HG02759 (cell line): Measurements from ENCODE around the gene KHSRP.

Source experiments
- ATAC-seq: cut with Tn5 transposase; IDR thresholded peaks from one replicate; pipeline ENCODE4 v1.9.1; 2021; ENCODE audit warnings: mild to moderate bottlenecking, moderate library complexity; ENCODE audit not compliant: unreplicated experiment

KHSRP gene

GRCh38 chr19:6393074-6393982 lies 31.3 kb downstream of the KHSRP start, which contains the start of gene GTF2F1:
Gene GTF2F1 (minus strand): TSS chr19:6393164. CDS start chr19:6392995, 169 bp downstream.
- peak; percentile 83 for ATAC-seq

DNA sequence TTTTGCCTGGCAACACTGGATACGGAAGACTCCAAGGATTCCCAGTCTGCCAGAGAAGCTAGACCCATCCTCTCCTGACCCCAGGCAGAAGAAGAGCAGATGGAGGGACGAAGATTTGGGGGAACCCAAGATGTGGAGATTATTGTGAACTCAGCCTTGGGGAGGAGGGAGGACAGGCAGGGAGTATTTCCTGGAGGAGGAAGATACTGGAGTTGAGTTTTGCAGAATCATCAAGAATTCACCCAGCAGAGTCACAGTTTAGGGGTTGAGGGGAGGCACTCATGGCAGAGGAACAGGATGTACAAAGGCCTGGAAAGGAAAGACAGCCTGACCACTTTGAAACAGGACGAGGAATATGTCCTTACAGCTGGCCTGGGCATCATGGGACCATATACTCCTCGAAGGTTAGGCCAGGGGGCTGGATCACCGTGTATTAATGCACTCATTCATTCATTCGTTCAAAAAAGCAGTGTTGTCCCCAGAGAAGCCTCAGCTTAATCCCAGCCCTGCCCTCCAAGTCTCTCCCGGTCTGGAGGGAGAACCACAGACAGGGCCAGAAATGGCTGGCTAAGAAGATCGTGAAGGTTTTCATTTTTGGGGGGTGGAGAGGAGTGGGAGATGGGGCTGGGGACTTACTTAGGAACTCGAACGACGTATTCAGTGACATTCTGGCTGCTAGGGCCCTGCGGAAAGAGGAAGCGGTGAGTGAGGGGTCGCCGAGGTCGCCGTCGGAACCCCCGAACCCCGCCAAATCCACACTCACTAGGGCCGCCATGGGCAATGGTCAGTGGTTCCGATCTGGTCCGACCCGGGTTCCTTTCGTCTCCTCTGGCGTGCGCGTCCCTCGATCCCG lies 32.2 kb downstream of the KHSRP start:
- no peak for ATAC-seq

GRCh38 chr19:6387372-6387771 lies 37.2 kb downstream of the KHSRP start:
- no peak for ATAC-seq

- ATAC-seq: no peak
Observed at GRCh38 chr19:6384381-6384780, 40.2 kb downstream of the KHSRP start.

GRCh38 chr19:6383188-6383587 lies 41.4 kb downstream of the KHSRP start:
- no peak for ATAC-seq

DNA sequence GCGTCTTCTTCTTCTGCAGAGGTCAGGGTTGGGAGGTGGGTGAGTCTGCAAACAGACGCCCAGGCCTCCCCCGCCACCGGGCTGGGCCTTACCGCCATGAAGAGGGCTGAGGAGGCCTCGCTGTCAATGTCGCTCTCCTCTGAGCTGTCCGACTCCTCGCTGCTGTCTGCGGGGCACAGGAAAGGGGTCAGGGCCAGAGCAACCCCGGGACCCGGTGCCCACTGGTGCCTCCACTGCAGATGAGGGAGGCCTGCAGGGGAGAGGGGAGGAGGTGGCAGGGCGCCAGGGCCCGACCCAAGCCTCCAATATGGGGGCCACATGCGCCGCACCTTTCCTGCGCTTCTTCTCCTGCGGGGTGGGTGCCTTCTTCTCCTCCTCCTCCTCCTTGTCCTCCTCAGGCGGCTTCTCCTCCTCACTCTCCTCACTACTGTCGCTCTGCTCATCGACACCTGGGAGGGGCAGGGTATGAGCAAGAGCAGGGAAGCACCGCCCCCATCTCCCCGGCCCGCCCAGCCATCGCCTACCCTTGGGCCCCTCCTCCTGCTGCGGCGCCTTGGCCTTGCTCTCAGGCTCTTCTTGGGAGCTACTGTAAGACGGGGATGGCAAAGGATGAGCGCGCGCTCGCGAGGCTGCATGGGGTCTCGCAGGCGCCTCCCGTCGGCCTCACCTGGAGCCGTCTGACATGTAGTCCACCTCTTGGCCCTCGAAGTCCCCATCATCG lies 43.4 kb downstream of the KHSRP start:
- ATAC-seq: no peak

GRCh38 chr19:6379744-6380143 lies 44.9 kb downstream of the KHSRP start:
- ATAC-seq: no peak

DNA sequence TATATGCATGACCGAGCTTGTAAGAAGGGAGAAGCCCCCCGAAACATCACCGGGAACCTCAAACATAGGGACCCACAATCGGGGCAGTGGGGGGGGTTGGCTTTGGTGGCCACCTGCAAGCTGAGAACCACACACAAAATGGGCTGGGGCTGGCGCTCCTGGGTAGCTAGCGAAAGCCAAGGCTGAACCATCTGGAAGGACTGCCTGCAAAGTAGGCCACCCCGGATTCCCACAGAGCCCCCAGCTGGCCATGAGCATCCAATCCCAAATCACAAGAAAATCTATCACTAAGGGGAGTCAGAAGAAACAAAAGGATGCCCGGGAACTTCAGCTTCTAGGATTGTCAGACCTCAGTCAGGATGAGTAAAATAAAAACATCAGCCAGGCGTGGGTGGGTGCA lies 46.1 kb downstream of the KHSRP start:
- no peak for ATAC-seq

DNA sequence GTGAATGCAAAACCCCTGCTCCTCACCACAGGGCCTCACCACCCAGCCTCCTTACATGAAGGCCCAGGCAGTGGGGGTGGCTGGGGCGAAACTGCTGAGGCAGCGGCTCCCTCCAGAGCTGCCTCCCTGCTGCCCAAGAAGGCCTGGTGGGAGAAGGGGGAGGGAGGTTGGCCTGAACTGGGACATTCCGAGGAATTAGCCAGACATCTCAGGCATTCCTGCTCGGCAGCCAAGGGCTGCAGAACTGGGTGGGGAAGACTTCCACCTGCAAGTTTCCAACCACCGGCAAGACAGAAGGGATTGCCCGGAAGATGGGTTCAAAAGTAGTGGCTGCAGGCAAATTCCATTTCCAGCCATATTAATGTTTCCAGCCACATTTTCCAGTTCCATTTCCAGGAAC lies 46.6 kb downstream of the KHSRP start:
- no peak for ATAC-seq

DNA sequence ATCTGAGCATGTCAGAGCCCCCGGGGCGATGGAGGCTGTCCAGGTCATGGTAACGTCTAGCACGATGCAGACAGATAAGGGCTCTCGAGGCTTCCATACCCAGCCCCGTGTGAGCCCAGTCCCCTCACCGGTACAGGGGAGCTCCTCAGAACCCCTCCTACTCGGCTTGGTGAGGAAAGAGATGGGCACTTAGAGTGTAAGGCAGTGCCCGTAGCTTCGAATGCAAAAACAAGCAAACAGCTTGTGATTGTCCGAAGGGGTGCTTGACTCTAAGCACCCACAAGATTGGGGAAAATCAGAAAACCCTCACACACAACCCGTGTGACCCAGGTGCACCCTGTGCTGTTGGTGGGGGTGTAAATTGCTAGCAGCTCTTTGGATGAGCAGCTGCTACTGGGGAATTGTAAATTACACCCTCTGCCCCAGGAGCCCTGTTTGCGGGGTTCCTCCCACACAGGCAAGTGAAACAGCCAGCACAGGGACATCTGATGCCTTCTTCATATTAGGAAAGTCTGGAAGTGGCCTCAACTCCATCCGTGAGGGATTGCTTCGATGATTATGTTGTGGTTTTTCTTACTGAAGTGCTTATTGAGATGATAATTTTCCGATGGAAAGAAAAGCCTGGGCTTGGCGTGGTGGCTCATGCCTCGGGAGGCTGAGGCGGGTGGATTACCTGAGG lies 48.0 kb downstream of the KHSRP start:
- no peak for ATAC-seq

- no peak for ATAC-seq
Observed at GRCh38 chr19:6375411-6376010, 49.1 kb downstream of the KHSRP start, which contains the start of gene PSPN. Gene PSPN (minus strand): TSS chr19:6375933. CDS start chr19:6375849, 84 bp downstream.

- ATAC-seq: no peak
Observed at GRCh38 chr19:6374711-6375410, 49.8 kb downstream of the KHSRP start.

DNA sequence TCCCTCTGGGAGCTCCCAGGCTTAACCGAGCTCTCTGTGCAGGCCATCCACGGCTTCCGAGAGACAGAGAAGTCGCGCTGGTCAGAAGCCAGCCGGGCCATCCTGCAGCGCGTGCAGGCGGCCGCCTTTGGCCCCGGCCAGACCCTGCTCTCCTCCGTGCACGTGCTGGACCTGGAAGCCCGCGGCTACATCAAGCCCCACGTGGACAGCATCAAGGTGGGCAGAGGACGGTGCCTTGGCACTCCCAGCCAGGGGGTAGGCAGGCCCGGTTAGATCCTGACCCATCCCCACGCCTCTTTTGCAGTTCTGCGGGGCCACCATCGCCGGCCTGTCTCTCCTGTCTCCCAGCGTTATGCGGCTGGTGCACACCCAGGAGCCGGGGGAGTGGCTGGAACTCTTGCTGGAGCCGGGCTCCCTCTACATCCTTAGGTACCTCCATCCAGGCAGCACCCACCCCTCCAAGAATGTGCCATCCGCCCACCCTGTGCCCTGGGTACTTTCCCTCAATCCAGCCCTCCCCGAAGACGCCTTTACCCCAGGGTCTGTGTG lies 50.4 kb downstream of the KHSRP start:
- no peak for ATAC-seq

- ATAC-seq: no peak
Observed at GRCh38 chr19:6373813-6374108, 50.9 kb downstream of the KHSRP start.

GRCh38 chr19:6373096-6373812 lies 51.4 kb downstream of the KHSRP start:
- ATAC-seq: peak; percentile 57

DNA sequence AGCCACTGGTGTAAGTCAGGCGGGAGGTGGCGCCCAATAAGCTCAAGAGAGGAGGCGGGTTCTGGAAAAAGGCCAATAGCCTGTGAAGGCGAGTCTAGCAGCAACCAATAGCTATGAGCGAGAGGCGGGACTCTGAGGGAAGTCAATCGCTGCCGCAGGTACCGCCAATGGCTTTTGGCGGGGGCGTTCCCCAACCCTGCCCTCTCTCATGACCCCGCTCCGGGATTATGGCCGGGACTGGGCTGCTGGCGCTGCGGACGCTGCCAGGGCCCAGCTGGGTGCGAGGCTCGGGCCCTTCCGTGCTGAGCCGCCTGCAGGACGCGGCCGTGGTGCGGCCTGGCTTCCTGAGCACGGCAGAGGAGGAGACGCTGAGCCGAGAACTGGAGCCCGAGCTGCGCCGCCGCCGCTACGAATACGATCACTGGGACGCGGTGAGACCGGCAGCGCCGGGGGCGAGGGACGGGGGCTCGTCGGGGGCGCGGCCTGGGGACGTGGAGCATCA lies 52.0 kb downstream of the KHSRP start, which contains the start of gene ALKBH7:
TSS of gene ALKBH7 (plus strand) at position 201 of the 502 bp plus-strand sequence. CDS start at position 228, 27 bp downstream.
- ATAC-seq: peak; percentile 77

- no peak for ATAC-seq
Observed at GRCh38 chr19:6364353-6364752, 60.3 kb downstream of the KHSRP start.
